ENCODE measurements around the gene SLC25A53.

SLC25A53 gene, protein sequence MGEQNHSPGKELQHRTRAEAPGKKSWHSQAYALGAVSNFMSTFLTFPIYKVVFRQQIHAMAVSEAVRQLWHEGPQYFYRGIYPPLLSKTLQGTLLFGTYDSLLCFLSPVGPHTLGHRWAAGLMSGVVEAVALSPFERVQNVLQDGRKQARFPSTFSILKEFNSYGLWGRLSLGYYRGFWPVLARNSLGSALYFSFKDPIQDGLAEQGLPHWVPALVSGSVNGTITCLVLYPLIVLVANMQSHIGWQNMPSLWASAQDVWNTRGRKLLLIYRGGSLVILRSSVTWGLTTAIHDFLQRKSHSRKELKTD

GRCh38 chrX:104156630-104157529 is at the start of gene SLC25A53:
Gene SLC25A53, minus strand, starts transcription at chrX:104157009. Its CDS starts 51,752 bp downstream, at chrX:104105257.
- DNase-seq = peak; percentile 66

DNA sequence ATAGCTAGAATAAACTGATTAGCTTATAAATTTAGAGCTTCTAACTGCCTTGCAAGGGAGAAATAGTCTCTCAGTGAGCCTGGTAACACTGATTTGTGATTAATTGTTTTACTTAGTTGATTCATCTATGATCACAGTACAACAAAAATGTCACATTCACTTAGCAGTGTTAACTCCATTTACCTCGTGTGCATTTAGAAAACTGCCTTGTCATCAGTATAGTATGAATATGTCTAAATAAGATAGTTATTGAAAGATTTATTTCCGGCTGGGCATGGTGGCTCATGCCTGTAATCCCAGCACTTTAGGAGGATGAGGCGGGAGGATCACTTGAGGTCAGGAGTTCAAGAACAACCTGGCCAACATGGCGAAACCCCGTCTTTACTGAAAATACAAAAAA is 48.7 kb upstream of the SLC25A53 start:
- no peak for DNase-seq

DNA sequence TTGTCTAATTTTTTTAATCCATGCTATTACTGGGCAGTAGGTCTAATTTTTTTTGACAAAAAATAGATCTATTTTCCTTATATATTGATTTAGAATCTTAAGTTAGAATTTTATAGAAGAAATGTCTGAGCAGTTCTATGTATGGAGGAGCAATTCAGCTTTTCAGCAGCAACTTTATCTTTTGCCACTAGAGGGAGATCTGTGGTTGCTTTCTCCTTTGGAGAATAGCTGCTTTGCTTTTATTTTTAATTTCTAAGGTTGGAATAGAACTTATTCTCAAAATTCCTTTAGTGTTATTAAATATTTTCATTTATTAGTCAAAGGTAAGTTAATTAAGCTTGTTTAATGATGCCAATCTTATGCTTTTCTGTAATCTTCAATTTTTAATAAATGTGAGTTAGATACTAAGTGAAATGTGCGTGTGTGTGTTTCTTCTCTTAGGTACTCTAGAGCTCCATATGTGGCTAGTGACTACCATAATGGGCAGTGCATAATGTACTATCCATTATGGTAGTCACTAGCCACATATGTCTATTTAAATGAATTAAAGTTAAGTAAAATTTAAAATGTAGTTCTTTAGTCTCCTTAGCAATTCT is 38.8 kb upstream of the SLC25A53 start:
- no peak for DNase-seq

DNA sequence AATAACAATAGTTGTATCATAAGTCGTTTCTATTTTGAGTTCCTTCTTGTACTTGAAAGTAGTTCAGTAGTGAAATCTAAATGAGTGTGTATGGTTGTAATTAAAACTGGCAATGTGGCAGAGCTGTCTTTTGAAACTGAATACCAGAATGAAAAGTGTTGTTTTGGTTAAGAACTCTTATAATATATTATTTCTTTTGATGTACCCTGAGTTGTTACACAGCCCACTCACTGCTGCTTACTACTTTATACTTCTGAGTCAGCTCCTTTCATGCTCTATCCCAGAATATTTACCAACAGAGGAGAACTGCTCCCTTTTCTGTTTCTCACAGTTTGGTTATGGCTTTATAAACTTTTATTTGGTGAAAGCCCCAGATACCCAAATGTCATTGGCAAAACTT is 38.2 kb upstream of the SLC25A53 start:
- no peak for DNase-seq

- no peak for DNase-seq
Measured at GRCh38 chrX:104193485-104193884, 36.7 kb upstream of the SLC25A53 start.

DNA sequence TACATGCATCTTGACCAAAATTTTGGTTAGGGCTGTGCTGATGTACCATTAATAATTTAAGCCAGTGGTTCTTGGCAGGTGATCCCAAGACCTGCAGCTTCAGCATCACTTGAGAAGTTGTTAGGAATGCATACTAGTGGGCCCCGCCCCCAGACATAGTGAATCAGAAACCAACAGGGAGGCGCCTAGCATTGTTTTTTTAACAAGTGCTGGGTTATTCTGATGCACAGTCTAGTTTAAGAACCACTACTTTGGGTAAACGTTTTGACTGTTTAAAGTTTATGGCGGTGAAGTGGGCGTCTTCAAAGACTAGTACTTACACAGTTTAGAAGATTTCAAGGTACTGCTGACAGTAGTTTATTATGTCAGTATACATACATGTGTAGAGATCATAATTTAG is 33.0 kb upstream of the SLC25A53 start:
- DNase-seq = no peak

GRCh38 chrX:104187931-104188330 is 31.1 kb upstream of the SLC25A53 start:
- DNase-seq = no peak

DNA sequence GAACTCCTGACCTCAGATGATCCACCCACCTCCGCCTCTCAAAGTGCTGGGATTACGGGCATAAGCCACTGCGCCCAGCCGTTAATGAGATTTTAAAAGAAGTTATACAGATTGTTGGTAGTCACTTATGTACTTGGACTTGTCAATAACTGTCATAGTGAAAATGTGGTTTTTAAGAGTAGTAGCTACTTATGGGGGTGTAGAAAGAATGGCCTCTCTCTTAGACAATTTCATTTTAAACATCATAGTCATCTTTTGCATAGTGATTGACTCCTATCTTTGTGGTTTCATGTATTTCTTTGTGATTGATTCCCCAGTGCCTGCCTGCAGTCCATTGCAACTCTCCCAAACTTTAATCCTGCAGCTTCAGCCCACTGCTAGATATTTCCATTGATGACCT is 26.9 kb upstream of the SLC25A53 start:
- no peak for DNase-seq

DNA sequence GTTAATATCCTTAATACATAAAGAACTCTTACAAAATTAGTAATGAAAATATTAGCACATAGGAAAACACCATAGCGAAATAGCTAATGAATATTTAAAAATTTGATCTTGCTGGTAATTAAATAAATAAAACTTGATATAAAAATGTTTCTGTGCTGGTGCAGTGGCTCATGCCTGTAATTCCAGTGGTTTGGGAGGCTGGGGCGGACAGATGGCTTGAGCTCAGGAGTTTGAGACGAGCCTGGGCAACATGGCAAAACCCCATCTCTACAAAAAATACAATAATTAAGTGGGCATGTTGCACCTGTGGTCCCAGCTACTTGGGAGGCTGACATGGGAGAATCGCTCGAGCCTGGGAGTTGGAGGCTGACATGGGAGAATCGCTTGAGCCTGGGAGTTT is 17.0 kb upstream of the SLC25A53 start:
- no peak for DNase-seq

DNA sequence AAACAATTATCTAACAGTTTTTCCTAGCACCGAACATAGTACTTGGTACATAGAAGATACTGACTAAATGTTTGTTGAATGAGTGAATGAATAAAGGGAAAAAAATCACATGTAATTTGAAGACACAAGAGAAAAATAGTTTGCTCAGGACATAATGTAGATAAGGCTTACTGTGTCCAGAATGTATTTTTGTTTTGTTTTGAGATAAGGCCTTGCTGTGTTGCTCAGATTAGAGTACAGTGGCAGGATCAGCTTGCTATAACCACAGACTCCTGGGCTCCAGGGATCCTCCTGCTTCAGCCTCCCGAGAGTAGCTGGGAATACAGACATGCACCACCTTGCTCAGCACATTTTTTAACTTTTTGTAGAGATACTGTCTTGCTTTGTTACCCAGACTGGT is 16.0 kb upstream of the SLC25A53 start:
- no peak for DNase-seq

DNA sequence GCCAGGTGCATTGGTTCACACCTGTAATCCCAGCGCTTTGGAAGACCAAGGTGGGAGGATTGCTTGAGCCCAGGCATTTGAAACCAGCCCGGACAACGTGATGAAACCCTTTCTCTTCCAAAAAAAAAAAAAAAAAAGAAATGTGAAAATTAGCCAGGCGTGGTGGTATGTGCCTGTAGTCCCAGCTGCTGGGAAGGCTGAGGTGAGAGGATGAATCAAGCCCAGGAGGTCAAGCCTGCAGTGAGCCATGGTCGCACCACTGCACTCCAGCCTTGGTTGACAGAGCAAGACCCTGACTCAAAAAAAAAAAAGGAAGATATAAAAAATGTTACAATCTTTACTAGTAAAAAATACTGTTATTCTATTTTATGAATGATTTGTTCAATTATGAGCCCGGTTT is 15.3 kb upstream of the SLC25A53 start:
- no peak for DNase-seq

- no peak for DNase-seq
Measured at GRCh38 chrX:104168127-104168526, 11.3 kb upstream of the SLC25A53 start.

DNA sequence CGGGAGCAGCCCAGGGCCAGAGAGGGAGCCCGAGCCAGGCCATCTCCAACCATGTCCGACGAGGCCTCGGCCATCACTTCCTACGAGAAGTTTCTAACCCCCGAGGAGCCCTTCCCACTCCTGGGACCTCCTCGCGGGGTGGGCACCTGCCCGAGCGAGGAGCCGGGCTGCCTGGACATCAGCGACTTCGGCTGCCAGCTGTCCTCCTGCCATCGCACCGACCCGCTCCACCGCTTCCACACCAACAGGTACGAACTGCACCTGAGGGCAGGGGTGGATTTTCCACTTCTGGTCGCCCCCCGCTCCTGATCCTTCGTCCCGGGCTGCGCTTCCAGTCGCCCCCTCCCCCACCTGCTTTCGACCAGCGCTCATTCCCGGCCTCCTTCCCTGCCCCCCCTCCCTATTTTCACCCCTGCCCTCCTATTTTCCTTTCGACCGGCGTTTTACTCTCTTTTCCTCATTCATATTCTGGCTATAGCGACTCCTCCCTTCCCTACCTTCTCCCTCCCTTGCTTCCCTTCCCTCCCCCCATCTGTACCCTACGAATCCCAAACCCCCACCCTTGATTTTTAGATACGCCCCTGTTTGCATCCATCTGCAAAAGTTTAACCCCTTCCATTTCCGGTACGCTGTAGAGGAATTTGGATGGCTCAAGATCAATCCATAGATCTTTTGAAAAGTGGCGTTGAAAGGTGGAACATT is 10.1 kb upstream of the SLC25A53 start:
- DNase-seq = no peak

- DNase-seq = peak; percentile 68 to 71
Measured at GRCh38 chrX:104165894-104166734, 9.3 kb upstream of the SLC25A53 start, which contains the start of gene FAM199X. Gene FAM199X, plus strand, starts transcription at chrX:104166453. Its CDS starts 333 bp downstream, at chrX:104166786.

GRCh38 chrX:104151037-104151436 is 5.8 kb downstream of the SLC25A53 start:
- no peak for DNase-seq

- DNase-seq = no peak
Measured at GRCh38 chrX:104141087-104141760, 15.6 kb downstream of the SLC25A53 start.

GRCh38 chrX:104137496-104137895 is 19.3 kb downstream of the SLC25A53 start:
- DNase-seq = no peak

DNA sequence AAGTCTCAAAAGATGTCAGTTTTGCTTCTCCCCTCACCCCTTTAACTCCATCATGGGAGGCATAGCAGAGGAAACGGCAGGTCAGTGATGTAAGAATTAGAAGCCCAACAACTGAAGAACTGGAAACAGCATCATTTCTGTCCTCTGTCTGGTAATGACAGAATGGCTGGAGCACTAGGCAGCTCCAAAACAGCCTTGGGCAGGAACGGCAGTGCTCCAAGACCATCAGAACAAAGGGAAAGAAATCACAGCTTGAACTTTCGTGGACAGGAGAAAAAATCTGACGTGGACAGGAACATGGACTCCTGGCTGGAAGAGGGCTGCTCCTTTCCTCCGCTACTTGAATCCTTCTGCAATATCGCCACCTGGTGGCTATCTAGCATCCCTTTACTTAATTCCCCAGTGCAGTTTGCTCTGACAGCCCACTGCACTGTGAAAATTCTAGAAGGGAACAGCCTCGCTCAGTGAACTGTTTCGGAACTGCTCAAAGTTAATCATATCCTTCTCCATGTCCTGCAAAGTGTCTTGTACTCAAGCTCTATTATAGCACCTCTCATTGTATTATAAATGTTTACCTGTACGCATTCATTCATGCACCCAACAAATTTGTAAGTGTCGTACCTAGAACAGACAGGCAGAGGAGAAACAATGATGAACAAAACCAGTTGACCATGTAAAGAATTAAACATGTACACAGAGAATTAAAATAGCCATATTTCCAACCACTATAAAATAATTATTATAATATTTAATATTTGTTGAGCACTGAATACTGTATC is 20.4 kb downstream of the SLC25A53 start:
- peak; percentile 21 to 23 for DNase-seq

DNA sequence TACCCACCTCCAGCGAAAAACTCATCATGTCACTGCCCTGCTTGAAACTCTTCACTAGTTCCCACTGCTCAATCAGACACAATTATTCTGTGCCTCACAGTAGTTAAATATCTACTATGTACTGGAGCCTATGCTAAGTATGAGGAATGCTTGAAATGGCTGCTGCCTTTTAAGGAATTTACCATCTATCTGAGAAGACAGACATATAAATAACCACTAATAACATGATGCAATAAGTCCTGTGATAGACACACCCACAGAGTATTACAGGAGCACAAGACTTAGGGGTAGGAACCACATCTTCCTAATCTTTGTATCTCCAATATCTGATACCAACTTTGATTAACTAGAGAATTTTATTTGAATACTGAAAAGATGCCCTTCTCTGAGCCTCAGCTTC is 21.1 kb downstream of the SLC25A53 start:
- no peak for DNase-seq

GRCh38 chrX:104134583-104135261 is 22.1 kb downstream of the SLC25A53 start:
- no peak for DNase-seq

All from activated CD4-positive, alpha-beta T cell treated with anti-CD3 and anti-CD28 coated beads, Interleukin-2, amount 50 U/mL, for 4 hours (primary cell).